GM18867 (cell line): ENCODE results near the gene ANKS1B.
"Not testable (repeated sequence)": the region's sequence is repeated elsewhere in the genome, so short reads cannot be mapped to it uniquely, and the experiment has no call there.

Experiments
- ATAC-seq: cut with Tn5 transposase; IDR thresholded peaks from one replicate; pipeline ENCODE4 v1.9.1; 2021; ENCODE audit warnings: mild to moderate bottlenecking, moderate library complexity; ENCODE audit not compliant: unreplicated experiment

Gene ANKS1B

DNA sequence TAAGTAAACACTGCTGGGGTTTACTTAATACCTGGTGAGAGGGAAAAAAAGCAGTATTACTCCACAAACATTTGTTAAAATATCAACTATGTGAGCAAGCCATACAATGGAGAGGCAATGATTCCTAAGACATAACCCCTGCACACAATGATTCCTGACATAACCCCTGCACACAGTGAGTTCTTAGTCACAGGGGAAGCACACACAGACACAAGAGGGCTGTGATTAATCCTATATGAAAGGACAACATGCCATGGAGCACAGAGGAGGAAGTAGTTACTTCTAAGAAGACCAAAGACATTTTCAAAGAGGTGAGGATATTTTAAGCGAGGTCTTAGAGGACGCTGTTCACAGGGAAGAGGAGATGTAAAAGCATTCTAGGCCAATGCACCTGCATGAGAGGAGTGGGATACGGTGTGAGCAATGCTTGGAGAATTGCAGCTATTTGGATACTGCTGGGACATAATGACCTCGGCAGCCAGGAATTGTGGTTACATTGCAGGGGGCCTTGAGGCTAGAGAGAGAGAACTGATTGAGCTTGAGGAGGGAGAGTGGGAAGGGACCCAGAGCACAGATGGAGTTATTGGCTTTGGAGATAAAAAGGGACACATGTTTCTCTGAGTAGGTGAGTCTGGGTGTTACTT, 1127.7 kb downstream of the ANKS1B start:
- ATAC-seq = no peak

DNA sequence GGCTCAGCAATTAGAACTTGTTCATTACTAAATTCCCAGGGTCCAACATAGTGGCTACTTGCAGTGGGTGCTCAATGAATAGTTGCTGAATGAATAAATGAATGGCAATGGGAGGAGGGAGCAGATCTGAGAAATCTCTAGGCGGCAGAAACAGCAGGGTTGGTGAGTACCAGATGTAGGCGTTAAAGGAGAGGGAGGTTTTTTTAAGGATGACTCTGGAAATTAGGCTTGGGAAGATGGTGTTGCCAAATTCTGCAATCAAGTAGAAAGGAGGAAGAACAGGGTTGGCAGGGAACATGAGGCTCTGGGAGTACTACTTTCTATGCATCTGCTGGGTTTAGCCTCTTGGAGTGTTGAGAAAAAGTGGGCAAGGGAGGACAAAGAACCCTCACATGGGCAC, 1132.6 kb downstream of the ANKS1B start:
- no peak for ATAC-seq

DNA sequence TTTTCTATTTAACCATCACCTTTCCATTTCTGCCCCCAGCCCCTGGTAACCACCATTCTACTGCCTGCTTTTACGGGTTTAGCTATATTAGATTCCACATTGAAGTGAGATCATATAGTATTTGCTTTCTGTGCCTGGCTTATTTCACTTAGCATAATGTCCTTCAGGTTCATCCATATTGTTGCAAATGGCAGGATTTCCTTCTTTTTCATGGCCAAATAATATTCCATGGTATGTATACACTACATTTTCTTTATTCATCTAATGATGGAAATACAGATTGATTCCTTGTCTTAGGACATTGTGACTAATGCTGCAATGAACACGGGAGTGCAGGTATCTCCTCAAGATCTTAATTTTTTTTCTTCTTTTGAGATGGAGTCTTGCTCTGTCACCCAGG, 1137.5 kb downstream of the ANKS1B start:
- no peak for ATAC-seq

DNA sequence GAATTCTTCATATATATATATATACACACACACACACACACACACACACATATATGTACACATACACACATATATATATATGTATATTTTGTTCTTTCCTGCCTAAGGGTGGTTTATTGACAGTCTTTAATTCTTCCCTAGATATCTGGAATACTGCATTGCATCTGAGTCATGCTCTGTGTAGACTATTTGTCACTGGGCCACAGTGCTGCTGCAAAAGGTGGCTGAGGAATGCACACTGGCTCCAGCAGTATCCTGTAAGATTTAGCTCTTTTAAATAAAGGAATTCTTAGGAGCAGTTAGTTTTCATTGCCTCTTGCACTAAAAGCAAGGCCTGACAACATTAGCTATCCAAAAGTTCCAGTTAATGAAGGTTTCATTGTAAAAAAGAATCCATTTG, 1138.8 kb downstream of the ANKS1B start:
- ATAC-seq = no peak

DNA sequence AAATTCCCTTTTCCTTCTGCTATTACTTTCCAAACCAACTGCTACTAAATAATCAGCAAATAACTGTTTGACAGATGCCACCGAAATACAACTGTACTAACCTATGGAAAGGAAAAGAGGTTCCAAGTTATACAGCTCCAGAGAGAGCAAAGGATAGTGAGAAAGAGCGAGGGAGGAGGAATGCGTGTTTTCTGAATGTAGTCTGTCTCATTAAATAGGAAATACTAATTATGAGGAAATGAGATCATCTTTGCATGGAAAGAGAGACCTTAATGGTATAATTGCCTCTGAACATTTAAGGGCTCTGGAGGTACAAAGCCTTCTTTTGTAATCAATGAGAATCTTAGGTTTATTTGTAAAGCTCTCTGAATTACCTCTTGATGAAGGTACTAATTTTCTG, 1144.4 kb downstream of the ANKS1B start:
- ATAC-seq = no peak

DNA sequence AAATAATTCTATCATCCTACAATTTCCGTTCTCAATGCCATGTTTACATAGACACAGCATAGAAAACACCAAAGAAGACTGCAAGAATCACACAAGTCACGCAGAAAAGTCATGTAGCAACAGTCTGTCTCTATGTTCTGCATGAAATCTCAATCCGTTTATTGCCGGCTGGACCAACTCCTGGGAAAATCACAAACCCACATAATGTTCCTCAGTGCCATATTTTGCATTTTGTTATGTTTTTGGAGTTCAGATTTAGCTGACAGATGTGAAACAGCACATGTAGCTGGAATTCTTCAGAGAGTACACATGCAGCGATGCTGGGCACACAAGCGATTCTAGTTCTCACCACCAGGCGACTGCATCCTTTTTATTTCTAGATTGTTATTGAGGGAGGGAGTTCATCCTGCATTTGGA, 1146.5 kb downstream of the ANKS1B start:
- ATAC-seq = no peak

DNA sequence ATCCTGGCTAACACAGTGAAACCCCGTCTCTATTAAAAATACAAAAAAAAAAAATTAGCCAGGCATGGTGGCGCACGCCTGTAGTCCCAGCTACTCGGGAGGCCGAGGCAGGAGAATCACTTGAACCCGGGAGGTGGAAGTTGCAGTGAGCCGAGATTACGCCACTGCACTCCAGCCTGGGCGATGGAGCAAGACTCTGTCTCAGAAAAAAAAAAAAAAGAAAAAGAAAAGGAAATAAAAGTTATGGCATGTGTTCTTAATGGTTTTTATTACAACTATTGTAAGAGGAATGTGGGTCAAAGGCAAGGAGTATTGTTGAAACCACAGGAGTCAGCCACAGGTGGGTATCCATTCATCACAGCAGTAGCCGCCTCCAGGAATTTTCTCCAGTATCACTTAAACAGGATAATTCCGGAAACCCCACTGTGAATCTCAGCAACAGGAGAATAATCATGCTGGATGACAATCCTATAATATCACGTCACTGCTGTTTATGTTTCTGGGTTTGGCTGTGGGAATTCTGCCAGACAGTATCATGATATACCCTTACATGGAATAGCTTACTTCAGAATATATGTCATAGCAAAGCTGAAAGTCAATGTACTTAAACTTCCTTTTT, 1147.5 kb downstream of the ANKS1B start:
- not testable (repeated sequence) for ATAC-seq

DNA sequence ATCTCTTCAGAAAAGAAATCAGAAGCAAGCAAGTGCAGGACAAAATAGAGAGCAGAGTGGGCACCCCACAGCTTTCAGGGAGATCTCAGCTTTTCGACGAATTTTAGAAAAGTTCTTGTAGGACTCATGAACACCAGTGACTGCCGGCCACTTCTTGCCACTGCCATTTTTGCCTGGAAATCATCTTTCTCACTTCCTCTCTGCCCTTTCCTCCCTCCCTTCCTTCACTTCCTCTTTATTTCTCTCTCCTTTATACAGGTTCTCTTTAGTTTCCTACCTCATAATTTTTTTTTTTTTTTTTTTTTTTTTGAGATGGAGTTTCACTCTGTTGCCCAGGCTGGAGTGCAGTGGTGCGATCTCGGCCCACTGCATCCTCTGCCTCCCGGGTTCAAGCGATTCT, 1154.1 kb downstream of the ANKS1B start:
- ATAC-seq = no peak

DNA sequence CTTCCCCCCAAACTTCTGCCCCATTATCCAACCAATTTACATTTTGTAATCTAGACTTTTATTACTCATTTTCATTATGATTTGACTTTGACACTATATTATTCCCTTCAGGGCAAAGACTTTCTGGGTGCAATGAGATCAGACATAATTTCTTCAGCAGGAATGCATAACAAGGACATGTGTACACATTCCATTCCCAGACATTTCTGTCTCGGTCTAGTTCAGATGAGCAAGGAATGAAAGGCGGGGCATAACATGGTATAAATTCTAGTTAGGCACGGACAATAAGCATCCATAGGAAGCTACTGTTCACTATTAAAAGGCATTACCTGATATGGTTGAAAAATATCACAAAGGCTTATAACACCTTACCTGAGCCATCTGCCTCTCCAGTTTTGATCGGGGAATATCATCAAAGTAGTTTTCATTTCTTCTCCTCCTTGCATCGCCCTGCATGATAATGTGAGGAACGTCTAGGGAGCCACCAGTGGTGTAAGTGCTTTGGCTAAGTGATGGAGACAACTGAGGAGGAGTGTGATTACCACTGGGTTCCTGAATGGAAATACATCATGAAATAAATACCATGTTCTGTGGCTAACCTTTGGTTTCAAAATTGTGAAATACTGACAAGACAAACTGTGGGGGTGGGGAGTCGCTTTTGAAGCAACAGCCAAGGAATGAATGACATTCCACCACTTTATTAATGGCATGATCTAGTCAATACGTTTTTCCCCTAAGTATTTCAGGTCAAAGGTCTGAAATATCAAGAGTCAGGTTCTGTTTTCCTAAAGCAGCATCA, 1155.7 kb downstream of the ANKS1B start:
- no peak for ATAC-seq

DNA sequence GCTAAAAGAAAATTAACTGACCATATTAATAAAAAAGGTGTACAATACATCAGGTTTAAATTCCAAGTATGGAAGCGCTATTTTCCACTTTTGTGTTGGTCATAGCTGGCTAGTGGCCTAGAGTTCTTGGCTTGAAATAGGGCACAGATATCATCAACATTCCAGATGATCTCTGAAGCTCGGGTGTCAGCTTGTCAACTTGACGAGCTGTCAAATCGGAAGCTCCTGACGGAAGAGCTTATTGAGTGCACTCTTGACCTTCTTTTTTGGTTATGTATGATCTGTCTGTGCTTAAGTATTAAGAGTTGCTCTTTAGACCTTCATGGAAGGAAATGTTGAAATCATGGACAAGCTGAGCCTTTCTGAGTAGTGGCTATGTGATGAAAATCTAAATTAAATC, 1161.7 kb downstream of the ANKS1B start:
- no peak for ATAC-seq

DNA sequence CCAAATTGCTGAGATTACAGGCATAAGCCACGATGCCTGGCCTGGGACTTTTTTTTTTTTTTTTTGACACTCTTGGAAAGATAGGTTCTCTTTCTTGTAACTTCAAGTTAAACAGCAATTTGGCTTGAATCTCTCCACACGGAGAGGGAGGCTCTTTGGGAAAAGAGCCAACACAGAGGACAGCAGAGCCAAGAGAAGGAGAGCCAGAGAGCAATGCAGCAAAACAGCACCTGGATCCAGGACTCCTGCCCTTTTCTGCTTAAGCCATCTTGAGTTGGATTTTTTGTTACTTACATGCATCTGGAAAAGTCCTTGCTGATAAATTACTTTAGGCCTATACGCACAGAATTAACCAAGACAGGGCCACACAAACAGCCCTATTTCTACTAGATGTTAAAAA, 1162.9 kb downstream of the ANKS1B start:
- no peak for ATAC-seq

DNA sequence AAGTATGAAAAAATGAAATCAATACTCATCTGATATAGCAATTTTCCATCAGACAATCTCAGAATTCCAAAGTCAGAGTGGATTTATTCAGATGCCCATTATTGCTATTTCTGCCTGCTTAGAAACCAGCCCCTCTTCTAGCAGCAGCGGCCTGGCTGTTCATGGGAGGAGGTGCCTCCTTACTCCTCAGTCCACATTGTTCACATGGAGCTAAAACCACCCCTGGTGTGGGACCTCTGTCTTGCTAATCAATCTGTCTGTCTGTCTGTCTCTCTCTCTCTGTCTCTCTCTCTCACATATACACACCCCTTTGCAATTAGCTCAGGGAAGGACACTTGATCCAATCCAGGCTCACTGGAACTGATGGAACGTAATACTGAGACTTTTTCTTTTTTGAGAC, 1163.5 kb downstream of the ANKS1B start:
- no peak for ATAC-seq

DNA sequence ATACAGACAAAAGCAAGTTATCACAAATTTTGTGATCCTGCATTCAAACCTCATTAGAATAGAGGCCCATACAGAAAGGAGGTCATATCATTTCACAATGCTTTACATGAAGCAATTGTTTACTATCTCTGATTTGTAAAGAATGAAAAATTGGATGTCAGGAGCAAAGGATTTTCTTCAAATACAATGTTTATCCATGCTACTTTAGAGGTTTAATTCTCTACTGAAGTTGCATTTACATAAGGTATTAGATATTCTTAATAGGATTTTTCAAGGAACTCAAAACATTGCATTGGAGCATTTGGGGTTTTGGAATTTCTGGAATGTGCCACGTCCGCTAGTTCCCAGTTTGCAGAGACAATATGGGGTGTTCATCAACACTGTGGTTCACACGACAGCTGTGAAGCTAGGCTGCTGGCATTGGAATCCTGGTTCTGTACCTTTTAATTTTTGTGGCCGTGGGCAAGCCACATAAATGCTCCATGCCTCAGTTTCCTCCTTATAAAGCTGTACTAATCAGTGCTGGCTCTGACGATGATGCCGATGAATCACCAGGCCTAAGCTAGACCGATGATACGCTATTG, 1164.8 kb downstream of the ANKS1B start:
- no peak for ATAC-seq

DNA sequence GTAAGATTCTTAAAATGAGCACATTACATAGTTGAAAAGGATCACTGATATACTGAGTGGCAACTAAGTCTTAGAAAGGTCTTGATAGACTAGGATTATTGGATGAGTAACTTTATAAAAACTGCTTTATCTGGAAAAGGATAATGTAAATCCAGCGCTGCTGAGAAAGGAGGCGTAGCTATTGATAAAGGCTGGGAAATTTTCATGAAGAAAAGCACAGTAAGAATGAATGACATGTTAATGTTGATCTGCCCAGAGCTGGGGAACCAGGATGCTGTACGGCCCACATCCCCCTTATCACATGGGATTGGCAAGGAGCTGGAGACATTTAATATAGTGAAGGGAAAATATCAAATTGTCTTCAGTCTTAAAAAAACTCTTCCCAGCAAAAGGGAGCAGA, 1165.7 kb downstream of the ANKS1B start:
- no peak for ATAC-seq

DNA sequence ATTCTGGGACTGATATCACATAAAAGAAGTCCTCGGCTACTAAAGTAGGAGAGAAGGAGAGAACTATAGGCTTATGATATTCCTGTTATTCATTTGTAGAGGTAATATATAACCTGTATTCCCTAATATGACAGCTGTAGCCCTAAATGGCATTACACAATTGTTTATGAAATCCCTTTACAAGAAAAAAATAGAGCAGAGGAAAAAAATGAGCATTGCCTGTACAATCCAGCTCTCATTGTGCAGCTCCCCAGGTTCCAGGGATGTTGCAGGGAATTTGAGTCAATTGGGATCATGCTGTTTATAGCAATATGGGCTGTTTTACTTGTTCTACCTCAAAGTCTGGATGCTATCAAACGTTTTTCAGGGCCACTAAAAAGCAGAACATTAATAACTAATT, 1166.5 kb downstream of the ANKS1B start:
- no peak for ATAC-seq

DNA sequence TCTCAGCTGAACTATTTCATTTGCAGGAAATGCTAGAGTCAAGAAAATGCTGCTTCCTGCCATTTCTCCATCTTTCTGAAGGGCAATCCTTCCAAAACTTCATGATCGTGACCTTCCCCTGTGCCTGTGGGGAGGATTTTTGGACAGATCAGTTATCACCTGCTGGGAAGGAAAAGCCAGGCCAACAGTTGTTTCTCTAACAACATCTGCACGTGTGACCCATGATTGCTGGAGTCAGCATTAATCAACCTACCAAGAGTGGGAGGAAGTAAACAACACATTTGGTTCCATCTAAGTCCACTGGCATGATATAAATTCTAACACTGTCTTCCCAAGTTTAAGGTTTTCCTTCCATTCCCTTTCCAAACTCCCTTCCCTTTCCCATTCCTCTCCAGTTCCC, 1167.0 kb downstream of the ANKS1B start:
- no peak for ATAC-seq

DNA sequence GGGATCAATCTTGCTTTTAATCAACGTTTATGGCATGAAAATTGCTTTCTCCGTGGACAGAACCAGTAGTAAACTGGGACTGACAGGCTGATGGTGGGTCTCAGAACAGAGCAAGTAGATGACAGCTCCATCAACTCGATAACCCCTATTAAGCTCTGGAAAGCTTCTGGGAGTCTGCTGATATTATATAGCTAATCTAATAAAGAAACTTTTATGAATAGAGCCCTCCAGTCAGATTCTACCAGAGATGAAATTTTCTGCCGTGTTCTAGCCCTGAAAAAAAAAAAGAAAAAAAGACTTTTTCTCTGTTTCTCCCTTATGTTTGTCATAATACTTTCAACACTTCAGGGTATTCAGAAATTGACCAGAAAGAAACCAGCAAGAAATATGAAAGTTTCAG, 1168.0 kb downstream of the ANKS1B start:
- no peak for ATAC-seq

DNA sequence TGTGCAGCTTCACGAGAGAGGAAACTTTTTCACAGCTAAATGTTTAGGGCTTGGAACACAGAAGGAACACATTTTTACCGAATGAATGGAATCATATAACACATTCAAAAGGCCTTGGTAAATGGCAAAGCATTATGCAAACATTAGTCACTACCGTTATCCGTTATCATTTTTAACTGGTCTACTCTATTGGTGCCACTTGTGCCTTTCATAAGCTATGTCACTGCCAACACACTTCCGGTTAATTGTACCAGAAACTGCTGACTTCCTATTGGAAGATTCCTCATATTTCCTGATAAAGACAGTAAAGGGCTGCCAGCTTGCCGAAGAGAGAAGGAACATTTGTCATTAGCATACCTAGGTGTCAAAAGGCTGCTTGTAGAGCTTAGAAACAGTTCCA, 1170.5 kb downstream of the ANKS1B start:
- ATAC-seq = no peak

DNA sequence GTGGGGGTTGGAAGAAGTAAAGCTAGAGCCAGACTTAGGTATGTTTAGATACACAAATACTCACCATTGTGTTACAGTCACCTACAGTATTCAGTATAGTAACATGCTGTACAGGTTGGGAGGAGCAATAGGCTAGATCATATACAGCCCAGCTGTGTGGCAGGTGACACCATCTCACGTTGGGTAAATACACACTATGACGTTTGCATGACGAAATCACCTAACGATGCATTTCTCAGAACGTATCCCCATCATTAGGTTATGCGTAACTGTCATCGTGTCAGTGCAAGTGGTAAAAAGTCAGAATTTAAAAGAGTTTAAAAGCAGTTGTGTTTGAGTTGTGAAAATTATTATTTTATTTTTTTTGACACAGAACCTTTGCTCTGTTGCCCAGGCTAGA, 1172.5 kb downstream of the ANKS1B start:
- ATAC-seq = no peak

DNA sequence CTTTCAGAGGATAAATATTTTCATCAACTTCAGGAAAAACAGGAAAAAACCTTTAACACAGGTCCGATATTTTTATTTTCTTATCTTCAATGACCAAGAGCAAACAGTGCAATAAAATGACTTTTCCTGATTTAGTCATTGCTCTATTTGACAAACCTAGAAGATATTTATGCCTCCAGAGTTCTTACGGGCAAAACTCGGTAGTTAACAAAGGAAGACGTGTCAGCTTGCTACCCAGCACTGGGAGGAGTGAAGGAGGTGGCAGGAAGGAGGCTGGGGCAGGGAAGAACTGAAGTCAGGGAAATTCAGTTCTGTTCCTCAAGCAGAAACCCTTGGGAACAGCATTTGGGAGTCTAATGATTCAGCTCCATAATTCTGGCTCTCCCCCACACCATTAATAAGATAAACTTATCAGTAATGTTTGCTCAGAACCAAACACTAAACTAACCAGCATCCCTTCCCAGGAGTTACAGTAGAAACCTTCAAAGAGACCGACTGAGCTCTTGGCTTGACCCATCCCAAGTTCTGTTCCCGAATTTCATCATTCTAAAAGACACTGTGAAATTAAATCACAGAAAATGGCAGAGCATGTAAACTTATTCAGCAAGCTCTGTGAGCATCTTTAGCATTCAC, 1176.4 kb downstream of the ANKS1B start:
- no peak for ATAC-seq

DNA sequence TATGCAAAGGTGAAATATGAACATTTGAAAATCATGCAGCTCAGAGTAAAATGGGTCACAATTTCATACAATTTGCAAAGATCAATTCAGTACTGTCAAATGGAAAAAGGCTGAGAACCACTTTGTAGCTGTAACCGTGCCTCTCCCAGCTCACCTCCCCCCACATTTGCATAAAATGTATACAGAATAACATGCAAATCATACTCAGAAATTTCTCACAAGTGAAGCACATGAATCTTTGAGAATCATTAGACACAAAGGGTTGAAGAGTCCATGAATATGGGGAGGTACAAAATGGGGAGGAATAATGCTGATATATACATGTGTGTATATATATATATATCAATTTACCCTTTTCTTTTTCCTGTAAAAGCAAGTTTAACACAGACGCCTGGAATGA, 1177.5 kb downstream of the ANKS1B start:
- ATAC-seq = no peak
